H1 (cell line): Measurements from ENCODE around the gene RIN3. TPM values are rescaled to one million over a fixed set of nuclear protein-coding genes. Genes with fewer than 3 reads are reported as not detected.

Experiments
- BACH1 ChIP-seq: IDR thresholded peaks from 2 replicates; pipeline ENCODE4 v1.6.1; 2012; ENCODE audit warnings: low read length, improper control_type of control experiment
- CBX5 ChIP-seq: fragments of 300-800, 300-1000 bp; sonication (generic); IDR thresholded peaks from 2 replicates; pipeline ENCODE4 v1.7.1; 2016; ENCODE audit warnings: antibody characterized with exemption, low read length, low read depth
- CREB1 ChIP-seq: IDR thresholded peaks from 2 replicates; pipeline ENCODE4 v1.6.1; 2012; ENCODE audit warnings: inconsistent platforms
- CTBP2 ChIP-seq: IDR thresholded peaks from 2 replicates; pipeline ENCODE4 v1.7.0; 2011; ENCODE audit warnings: borderline replicate concordance, mild to moderate bottlenecking, moderate library complexity, mixed read lengths, low read length; ENCODE audit not compliant: insufficient read depth, insufficient read length
- EZH2 ChIP-seq: fragments of 200-600 bp; sonication (generic); IDR thresholded peaks from 2 replicates; pipeline ENCODE4 v1.7.1; 2012; ENCODE audit warnings: low read depth, mild to moderate bottlenecking, moderate library complexity, low read length, inconsistent platforms; ENCODE audit not compliant: severe bottlenecking
- GABPA ChIP-seq: IDR thresholded peaks from 2 replicates; pipeline ENCODE4 v1.6.1; 2011; ENCODE audit warnings: mild to moderate bottlenecking, low read length, moderate library complexity, borderline replicate concordance; ENCODE audit not compliant: insufficient read depth
- JUN ChIP-seq: IDR thresholded peaks from 2 replicates; pipeline ENCODE4 v1.6.1; 2011; ENCODE audit warnings: low read depth, mild to moderate bottlenecking, improper control_type of control experiment, low read length
- KDM4A ChIP-seq: IDR thresholded peaks from one replicate; pipeline ENCODE4 v1.7.1; 2012; ENCODE audit warnings: low read depth, mild to moderate bottlenecking, moderate library complexity, low read length, inconsistent platforms; ENCODE audit not compliant: severe bottlenecking
- MAFK ChIP-seq: IDR thresholded peaks from 2 replicates; pipeline ENCODE4 v1.6.1; 2012; ENCODE audit warnings: low read depth, mild to moderate bottlenecking, improper control_type of control experiment, low read length
- POLR2AphosphoS5 ChIP-seq: IDR thresholded peaks from 2 replicates; pipeline ENCODE4 v1.6.1; 2011; ENCODE audit warnings: low read depth, low read length
- RAD21 ChIP-seq, 2 experiments: IDR thresholded peaks in 1 of 2; conservative IDR thresholded peaks in 1 of 2; 2 replicates each; pipeline ENCODE4 v1.6.1; 2011; ENCODE audit warnings: low read depth in 2 of 2, low read length in 2 of 2, improper control_type of control experiment in 1 of 2, inconsistent platforms in 1 of 2, mild to moderate bottlenecking in 1 of 2, moderate library complexity in 1 of 2
- TAF1 ChIP-seq: IDR thresholded peaks from 2 replicates; pipeline ENCODE4 v1.6.1; 2011; ENCODE audit warnings: mild to moderate bottlenecking, low read depth, low read length
- TBP ChIP-seq: IDR thresholded peaks from 2 replicates; pipeline ENCODE4 v1.6.1; 2011; ENCODE audit warnings: low read depth, low read length, improper control_type of control experiment
- TEAD4 ChIP-seq: IDR thresholded peaks from 2 replicates; pipeline ENCODE4 v1.6.1; 2012; ENCODE audit warnings: low read depth, low read length, inconsistent platforms, mixed read lengths
- YY1 ChIP-seq: IDR thresholded peaks from 2 replicates; pipeline ENCODE4 v1.6.1; 2011; ENCODE audit warnings: low read depth, mild to moderate bottlenecking, low read length
- polyA plus RNA-seq, 7 experiments: library from polyadenylated mRNA; depleted of rRNA in 3 of 7; stranded (reverse) in 5 of 7; unstranded in 2 of 7; fragments of >200 nt in 5 of 7; fragments of 200-250 nt in 2 of 7; gene quantifications; 1 replicate in 5 of 7; 2 replicates in 1 of 7; 4 replicates in 1 of 7; pipeline versions ENCODE4 v1.2.1 to v1.2.3, GENCODE V29; 2011 to 2013; ENCODE audit warnings: missing spikeins in 2 of 7, mixed read lengths in 2 of 7
- total RNA-seq: library from RNA; stranded (reverse); fragmentation: NEBNext Ultra II Directional; extraction: Animal tissue kit (Norgen Biotek cat#: 25700); gene quantifications from 2 replicates; pipeline ENCODE4 v1.2.1, GENCODE V29; 2021

Gene RIN3
- total and polyA plus RNA-seq, 2 of the 8 experiments (the other 6 are each of a cell fraction or from before 2014, with no cell fraction given), result 0.59 to 1.5 TPM

DNA sequence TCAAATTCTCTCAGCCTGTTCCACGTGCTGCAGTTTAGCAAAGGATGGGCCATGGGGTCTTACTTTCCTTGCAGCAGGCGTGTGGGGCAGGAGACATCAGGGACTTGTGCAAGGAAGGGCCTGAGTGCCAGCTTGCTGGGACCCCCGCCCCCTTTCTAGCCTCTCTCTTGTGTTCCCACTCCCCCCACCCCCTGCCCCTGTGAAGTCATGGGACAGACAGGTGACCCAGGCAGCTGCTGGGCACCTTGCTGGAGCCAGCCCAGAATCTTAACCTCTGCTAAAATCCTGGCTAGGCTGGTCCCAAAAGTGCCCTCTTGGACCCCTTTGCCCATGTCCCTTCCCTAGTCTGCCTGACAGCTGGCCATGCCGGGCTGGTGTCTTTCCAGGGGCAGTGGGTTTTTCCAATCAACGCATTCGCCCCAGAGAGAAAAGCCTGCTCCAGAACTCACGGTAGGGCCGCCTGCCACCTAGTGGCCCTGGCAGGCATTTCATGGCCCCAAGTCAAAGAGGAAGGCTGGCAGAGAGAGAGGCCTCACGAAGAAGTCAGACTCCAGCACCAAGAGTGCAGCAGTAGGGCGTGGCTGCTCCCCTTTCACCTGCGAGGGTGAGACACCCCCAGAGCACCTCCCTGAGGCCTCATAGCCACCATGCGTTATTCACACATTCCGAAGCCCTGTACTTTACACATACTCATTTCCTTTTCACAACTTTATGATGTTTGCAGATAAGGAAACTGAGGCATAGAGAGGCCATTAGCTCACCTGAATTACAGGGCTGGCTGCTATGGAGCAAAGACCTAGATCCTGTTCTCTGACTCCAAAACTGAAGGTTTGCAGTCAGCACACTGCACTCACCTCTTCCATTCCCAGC lies 167.4 kb downstream of the RIN3 start (continued):
- TF ChIP-seq POLR2AphosphoS5, result no peak
- TF ChIP-seq GABPA, result peak; percentile 58; the same call in 1 of the 2 replicates
- TF ChIP-seq JUN, result no peak
- no peak for TF ChIP-seq EZH2
- peak; percentile 44; the same call in 1 of the 2 replicates for TF ChIP-seq YY1
- TF ChIP-seq CREB1, result no peak
- TF ChIP-seq TEAD4, result no peak
- TF ChIP-seq TBP, result no peak
- no peak for TF ChIP-seq CBX5
- TF ChIP-seq RAD21 (IDR thresholded peaks at IDR 0.05 in 1 of 2, conservative IDR thresholded peaks at IDR 0.05 in 1 of 2; ENCODE audit: low read depth in 2 of 2, low read length in 2 of 2), result peak; percentile 95
- TF ChIP-seq KDM4A, result no peak
- TF ChIP-seq CTBP2, result no peak
- no peak for TF ChIP-seq BACH1
- no peak for TF ChIP-seq TAF1
- no peak for TF ChIP-seq MAFK
